PC-9 (cell line): Measurements from ENCODE around the gene PHF23. TPM values are rescaled to one million over a fixed set of nuclear protein-coding genes. Genes with fewer than 3 reads are reported as not detected.

ENCODE experiments used
- BruUV-seq: library from RNA; stranded (reverse); fragments of 400-500 nt; replicated peaks from 2 replicates; lab custom pipeline; 2021; lab: Mats Ljungman, UMichigan
- CTCF ChIA-PET: fragments of 300-600 bp; sonication (Branson Sonifier 250); formaldehyde crosslinking; loops from one replicate; lab custom pipeline; 2022; ENCODE audit warnings: antibody characterized with exemption; lab: Charles Lee
- POLR2A ChIA-PET: fragments of 300-600 bp; sonication (Branson Sonifier 250); formaldehyde crosslinking; loops from one replicate; lab custom pipeline; 2022; ENCODE audit warnings: antibody characterized with exemption; ENCODE audit not compliant: unreplicated experiment; lab: Charles Lee
- DNase-seq, 2 experiments: peaks; one replicate each; pipeline versions ENCODE4 v3.0.0 to v3.0.0-alpha.2; 2015 to 2022; ENCODE audit warnings: mixed read lengths in 1 of 2
- H2AFZ ChIP-seq: fragments of 200-600 bp; sonication (generic); 2 replicates; pipeline ENCODE4 v1.8.1; 2017; ENCODE audit warnings: antibody characterized with exemption
- H3F3A ChIP-seq: fragments of 200-600 bp; sonication (generic); 2 replicates; pipeline ENCODE4 v1.8.1; 2017; ENCODE audit warnings: antibody characterized with exemption, mild to moderate bottlenecking, low read depth; ENCODE audit not compliant: insufficient read depth
- H3K27ac ChIP-seq: fragments of 200-600 bp; sonication (generic); 2 replicates; pipeline ENCODE4 v1.6.1; 2016; ENCODE audit warnings: mixed run types
- H3K27me3 ChIP-seq: fragments of 200-600 bp; sonication (generic); 2 replicates; pipeline ENCODE4 v1.6.1; 2016; ENCODE audit warnings: low read depth, mixed run types; ENCODE audit not compliant: insufficient read depth
- H3K36me3 ChIP-seq: fragments of 200-600 bp; sonication (generic); 2 replicates; pipeline ENCODE4 v1.6.1; 2016; ENCODE audit warnings: low read depth, mixed run types
- H3K4me1 ChIP-seq: fragments of 200-600 bp; sonication (generic); replicated peaks from 2 replicates; pipeline ENCODE4 v1.6.1; 2016; ENCODE audit warnings: mixed run types; ENCODE audit not compliant: insufficient read depth
- H3K4me2 ChIP-seq: fragments of 200-600 bp; sonication (generic); 2 replicates; pipeline ENCODE4 v1.6.1; 2017; ENCODE audit warnings: mixed run types
- H3K4me3 ChIP-seq: fragments of 200-600 bp; sonication (generic); 2 replicates; pipeline ENCODE4 v1.6.1; 2016; ENCODE audit warnings: mixed run types
- H3K79me2 ChIP-seq: fragments of 200-600 bp; sonication (generic); 2 replicates; pipeline ENCODE4 v1.6.1; 2017; ENCODE audit warnings: low read depth, mixed run types
- H3K9me2 ChIP-seq: fragments of 200-600 bp; sonication (generic); 2 replicates; pipeline ENCODE4 v1.8.1; 2017; ENCODE audit warnings: mild to moderate bottlenecking; ENCODE audit not compliant: insufficient read depth
- H3K9me3 ChIP-seq: fragments of 200-600 bp; sonication (generic); 2 replicates; pipeline ENCODE4 v1.8.1; 2016; ENCODE audit warnings: low read depth; ENCODE audit not compliant: insufficient read depth
- H4K20me1 ChIP-seq: fragments of 200-600 bp; sonication (generic); 2 replicates; pipeline ENCODE4 v1.8.1; 2017; ENCODE audit not compliant: insufficient read depth
- CTCF ChIP-seq: fragments of 200-600 bp; sonication (generic); conservative IDR thresholded peaks from 2 replicates; pipeline ENCODE4 v1.6.1; 2017; ENCODE audit warnings: mixed run types, antibody characterized with exemption, mild to moderate bottlenecking, moderate library complexity
- EZH2 ChIP-seq: fragments of 200-600 bp; sonication (generic); IDR thresholded peaks from 2 replicates; pipeline ENCODE4 v1.8.0; 2017; ENCODE audit warnings: antibody characterized with exemption, low read depth
- intact Hi-C: fragments of 100-400 bp; cut with micrococcal nuclease; formaldehyde crosslinking; loops from one replicate; pipeline ENCODE4 v1.10.0; 2022; ENCODE audit not compliant: unreplicated experiment
- total RNA-seq: library from RNA; stranded (reverse); gene quantifications from 2 replicates; pipeline ENCODE4 v1.2.3, GENCODE V29; 2021

Gene PHF23
- total RNA-seq, 1 experiment from 2014 or later, result 64.5 TPM

GRCh38 chr17:7224110-7224509, 15.1 kb downstream of the PHF23 start:
- Histone ChIP-seq H4K20me1 (peaks cover 36% of the 10 kb centered on the region), H3K79me2 (peaks cover 34% of the 10 kb centered on the region), H3K4me3 (no peak overlapping the region), H3K9me2 (no peaks in the 10 kb centered on the region), H3K36me3 (peaks cover 31% of the 10 kb centered on the region), H3K4me2 (no peak overlapping the region), H3K27me3 (no peaks in the 10 kb centered on the region), H3K9me3 (no peaks in the 10 kb centered on the region), H3K4me1 (peaks cover 25% of the 10 kb centered on the region), H3K27ac (no peak overlapping the region), H3F3A (peaks cover 73% of the 10 kb centered on the region), H2AFZ (no peak overlapping the region)
- DNase-seq, result no peak
- TF ChIP-seq CTCF, result no peak
- TF ChIP-seq EZH2, result no peak
- intact Hi-C loops, result loop anchor here (5.0 kb wide), 1 partner anchor 83 kb away; the partner anchor contains the start of gene EIF5A
- BruUV-seq, result no TSS peak
- CTCF ChIA-PET, result no interaction called here
- POLR2A ChIA-PET, result interaction anchor here (0.7 kb wide), 1 partner anchor 9 kb away, joined by 5 read pairs; no protein-coding TSS in a partner anchor

DNA sequence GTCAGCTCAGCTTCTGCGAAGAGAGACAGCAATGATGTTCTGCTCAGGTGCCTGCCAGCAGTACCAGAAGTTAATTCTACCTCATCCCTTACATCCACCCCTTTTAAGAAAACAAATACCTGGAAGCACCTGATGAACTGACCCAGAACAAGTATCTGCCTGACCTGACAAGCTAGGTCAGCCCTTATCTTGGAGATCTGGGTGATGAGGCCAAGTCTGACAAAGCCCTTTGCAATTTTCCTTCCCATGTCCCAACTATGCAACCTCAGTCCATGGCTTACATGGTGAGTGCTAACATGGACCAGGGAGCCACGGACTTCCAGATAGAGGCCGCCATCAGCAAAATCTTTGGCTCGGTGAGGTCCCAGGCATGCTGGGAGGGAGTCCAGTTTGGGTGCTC, 15.9 kb downstream of the PHF23 start:
- intact Hi-C loops, result loop anchor here (5.0 kb wide), 1 partner anchor 84 kb away; the partner anchor contains the start of gene EIF5A
- Histone ChIP-seq H3K36me3 (peaks cover 31% of the 10 kb centered on the region), H3K9me2 (no peaks in the 10 kb centered on the region), H3K4me1 (peaks cover 32% of the 10 kb centered on the region), H3K4me3 (no peak overlapping the region), H3K79me2 (peaks cover 34% of the 10 kb centered on the region), H3K27ac (no peak overlapping the region), H3F3A (peaks cover 71% of the 10 kb centered on the region), H2AFZ (no peak overlapping the region), H3K9me3 (no peaks in the 10 kb centered on the region), H3K27me3 (no peaks in the 10 kb centered on the region), H4K20me1 (peaks cover 36% of the 10 kb centered on the region), H3K4me2 (no peak overlapping the region)
- ChIA-PET POLR2A (no interaction called here), CTCF (no interaction called here)
- BruUV-seq, result no TSS peak
- TF ChIP-seq EZH2, result no peak
- no peak for TF ChIP-seq CTCF
- no peak for DNase-seq

DNA sequence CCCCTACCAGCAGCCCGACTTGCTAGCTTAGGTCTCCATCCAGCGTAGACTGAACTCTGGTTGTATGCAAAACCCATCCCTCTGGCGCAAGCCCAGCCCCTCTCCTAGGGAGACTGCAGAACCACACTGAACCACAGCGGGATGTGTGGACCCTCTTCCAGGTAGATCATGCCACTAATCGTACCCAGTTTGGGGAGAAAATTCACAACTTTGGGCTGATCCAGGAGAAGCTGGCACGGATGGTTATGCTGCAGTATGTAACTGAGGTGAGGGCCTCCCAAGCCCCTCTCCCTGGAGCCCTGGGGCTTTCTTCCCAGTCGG, 16.3 kb downstream of the PHF23 start:
- intact Hi-C loops, result loop anchor here (5.0 kb wide), 1 partner anchor 84 kb away; the partner anchor contains the start of gene EIF5A
- Histone ChIP-seq H3K27ac (no peak overlapping the region), H3K36me3 (peaks cover 31% of the 10 kb centered on the region)

More for the DNA sequence above, 16.3 kb downstream of the PHF23 start:
- peaks cover 36% of the 10 kb centered on the region for H4K20me1 ChIP-seq
- CTCF ChIA-PET, result no interaction called here
- no TSS peak for BruUV-seq
- H3K4me2 ChIP-seq, result no peak overlapping the region
- no peak for DNase-seq
- no peaks in the 10 kb centered on the region for H3K9me2 ChIP-seq
- peaks cover 33% of the 10 kb centered on the region for H3K4me1 ChIP-seq
- POLR2A ChIA-PET, result interaction anchor here (0.5 kb wide), 1 partner anchor 661 kb away, joined by 3 read pairs; no protein-coding TSS in a partner anchor
- TF ChIP-seq CTCF, result no peak
- TF ChIP-seq EZH2, result no peak
- peaks cover 67% of the 10 kb centered on the region for H3F3A ChIP-seq
- H3K9me3 ChIP-seq, result no peaks in the 10 kb centered on the region
- H2AFZ ChIP-seq, result no peak overlapping the region
- H3K4me3 ChIP-seq, result no peak overlapping the region
- H3K79me2 ChIP-seq, result peaks cover 34% of the 10 kb centered on the region
- H3K27me3 ChIP-seq, result no peaks in the 10 kb centered on the region
